ENCODE data around the gene UNC13C.

DNA sequence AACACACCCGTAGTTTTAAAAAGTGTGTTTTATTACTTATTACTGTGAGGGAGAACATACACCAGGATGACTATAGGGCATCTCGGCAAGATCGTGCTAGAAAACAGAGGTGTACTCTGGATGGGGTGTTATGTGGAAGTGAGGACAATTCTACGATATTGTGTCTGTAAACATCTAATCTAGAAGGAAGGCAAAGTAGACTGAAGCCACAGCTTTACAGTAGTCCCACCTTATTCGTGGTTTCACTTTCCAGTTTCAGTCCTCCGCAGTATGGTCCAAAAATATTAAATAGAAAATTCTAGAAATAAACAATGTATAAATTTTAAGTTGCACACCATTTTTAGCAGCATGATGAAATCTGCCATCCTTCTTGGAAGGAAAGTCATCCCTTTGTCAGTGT lies 277.9 kb downstream of the UNC13C start:
- TF ChIP-seq EZH2 (IDR thresholded peaks at IDR 0.05; ENCODE audit: borderline replicate concordance) (no peak), EZH2phosphoT487 (IDR thresholded peaks at IDR 0.05; ENCODE audit: low read depth, severe bottlenecking, unreplicated experiment) (no peak)
- TF ChIP-seq, protein P1, sequence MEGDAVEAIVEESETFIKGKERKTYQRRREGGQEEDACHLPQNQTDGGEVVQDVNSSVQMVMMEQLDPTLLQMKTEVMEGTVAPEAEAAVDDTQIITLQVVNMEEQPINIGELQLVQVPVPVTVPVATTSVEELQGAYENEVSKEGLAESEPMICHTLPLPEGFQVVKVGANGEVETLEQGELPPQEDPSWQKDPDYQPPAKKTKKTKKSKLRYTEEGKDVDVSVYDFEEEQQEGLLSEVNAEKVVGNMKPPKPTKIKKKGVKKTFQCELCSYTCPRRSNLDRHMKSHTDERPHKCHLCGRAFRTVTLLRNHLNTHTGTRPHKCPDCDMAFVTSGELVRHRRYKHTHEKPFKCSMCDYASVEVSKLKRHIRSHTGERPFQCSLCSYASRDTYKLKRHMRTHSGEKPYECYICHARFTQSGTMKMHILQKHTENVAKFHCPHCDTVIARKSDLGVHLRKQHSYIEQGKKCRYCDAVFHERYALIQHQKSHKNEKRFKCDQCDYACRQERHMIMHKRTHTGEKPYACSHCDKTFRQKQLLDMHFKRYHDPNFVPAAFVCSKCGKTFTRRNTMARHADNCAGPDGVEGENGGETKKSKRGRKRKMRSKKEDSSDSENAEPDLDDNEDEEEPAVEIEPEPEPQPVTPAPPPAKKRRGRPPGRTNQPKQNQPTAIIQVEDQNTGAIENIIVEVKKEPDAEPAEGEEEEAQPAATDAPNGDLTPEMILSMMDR (IDR thresholded peaks at IDR 0.05; ENCODE audit: poor library complexity) = no peak
